Measurements from ENCODE around the gene CYTL1.

- no peak for TF ChIP-seq POLR2A (IDR thresholded peaks at IDR 0.05; ENCODE audit: low read length)
- no peak for TF ChIP-seq GATA1 (IDR thresholded peaks at IDR 0.05; ENCODE audit: low read depth, low read length)
These were observed 14.1 kb upstream of the CYTL1 start for GRCh38 chr4:5033281-5033841.

All from erythroblast (primary cell).